HG02798 (cell line): Measurements from ENCODE around the gene CHIT1.

Source experiments
- ATAC-seq: cut with Tn5 transposase; IDR thresholded peaks from one replicate; pipeline ENCODE4 v1.9.1; 2021; ENCODE audit warnings: mild to moderate bottlenecking; ENCODE audit not compliant: unreplicated experiment, poor library complexity

The CHIT1 gene

DNA sequence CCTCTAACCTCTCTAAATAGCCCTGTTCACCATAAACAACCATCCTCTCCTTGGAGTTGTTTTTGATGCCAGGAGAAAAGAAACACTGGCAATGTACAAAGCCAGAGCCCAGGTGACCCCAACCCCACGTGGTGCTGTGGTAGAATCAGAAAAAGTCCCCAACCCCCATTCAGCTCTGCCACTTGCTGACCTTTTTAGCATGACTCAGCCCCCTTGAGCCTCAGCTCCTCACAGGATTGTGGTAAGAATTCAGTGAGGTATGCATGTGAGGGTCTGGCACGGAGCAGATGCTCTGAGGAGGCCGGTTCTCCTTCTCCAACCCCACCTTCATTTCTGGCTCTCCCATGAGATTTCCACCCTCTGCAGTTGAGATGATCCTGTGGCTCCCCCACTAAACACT lies 31.8 kb downstream of the CHIT1 start:
- no peak for ATAC-seq

DNA sequence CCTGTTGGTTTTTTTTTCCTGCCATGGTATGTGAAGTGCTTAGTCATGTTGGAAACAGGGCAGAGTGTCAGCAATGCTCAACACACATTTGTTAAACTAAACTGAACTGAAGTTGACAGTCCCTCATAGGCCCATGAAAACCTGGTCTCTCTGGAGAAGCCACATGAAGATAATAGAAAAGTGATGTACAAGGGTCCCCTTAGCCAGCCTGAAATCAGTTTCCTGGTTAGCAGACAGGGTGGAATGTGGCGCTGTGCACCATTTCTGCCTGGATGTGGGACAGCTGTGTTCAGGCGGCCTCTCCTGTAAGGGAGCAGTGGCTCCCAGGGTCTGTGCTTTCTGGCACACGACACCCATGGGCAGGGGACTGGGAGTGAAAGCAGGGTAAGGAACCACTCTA lies 33.1 kb downstream of the CHIT1 start:
- ATAC-seq = no peak

DNA sequence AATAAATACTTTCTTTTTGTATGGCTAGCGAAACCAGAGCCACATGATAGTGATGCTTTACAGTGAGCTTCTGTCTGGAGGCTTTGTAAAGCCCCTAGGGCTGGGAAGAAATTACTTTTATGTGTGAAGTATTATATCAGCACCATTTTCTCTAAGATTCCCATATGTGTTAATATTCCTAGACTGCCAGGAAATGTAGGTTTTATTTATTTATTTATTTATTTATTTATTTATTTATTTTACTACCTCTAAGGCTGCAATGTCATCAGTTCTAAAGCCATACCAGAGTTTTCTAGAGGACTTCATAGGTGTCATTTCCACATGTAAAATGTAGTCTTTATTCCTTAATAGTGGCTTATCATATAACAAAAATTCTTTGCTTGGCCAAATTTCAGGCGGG lies 38.5 kb downstream of the CHIT1 start:
- no peak for ATAC-seq

DNA sequence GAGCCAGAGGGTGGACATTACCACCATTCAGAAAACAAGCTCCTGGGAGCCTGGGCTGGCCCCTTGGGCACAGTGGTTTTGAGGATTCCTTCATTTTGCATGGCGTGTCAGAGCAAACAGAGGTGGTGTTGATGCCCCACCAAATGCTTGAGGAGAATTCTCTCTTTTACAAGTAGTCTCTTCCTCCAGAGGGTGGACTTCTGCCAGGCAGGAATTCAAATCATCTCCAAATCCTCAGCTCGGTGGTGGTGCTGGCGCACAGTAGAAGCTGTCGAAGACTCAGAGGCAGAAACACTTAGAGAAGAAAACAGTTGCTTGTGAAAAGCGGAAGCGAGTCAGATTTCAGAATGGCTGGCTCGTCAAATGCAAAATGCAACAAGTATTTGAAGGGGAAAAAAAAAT lies 39.5 kb downstream of the CHIT1 start:
- ATAC-seq = no peak

DNA sequence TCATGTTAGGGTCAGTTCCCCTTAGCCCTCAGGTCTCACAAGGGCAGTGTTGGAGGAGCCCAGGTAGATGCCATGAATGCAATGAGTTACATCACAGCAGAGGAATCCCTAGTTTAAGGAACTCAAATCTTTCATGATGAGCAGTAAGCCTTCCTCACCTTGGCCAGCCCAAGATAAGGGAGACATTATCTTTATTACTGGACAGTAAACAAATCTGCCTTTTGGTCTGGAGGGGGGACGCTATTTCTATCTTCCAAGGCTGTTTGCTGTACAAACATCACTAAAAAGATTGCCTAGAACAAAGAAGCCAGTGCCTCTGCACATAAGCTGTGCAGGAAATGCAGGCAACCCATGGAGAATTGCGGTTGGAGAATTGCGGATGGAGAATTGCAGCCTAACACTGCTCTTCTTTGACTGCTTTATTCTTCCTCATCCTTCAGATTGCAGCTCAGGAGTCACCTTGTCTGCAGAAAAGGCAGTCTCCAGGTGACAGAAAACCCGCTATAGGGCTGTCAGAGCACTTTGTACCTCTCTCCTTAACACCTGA lies 40.7 kb downstream of the CHIT1 start:
- no peak for ATAC-seq

DNA sequence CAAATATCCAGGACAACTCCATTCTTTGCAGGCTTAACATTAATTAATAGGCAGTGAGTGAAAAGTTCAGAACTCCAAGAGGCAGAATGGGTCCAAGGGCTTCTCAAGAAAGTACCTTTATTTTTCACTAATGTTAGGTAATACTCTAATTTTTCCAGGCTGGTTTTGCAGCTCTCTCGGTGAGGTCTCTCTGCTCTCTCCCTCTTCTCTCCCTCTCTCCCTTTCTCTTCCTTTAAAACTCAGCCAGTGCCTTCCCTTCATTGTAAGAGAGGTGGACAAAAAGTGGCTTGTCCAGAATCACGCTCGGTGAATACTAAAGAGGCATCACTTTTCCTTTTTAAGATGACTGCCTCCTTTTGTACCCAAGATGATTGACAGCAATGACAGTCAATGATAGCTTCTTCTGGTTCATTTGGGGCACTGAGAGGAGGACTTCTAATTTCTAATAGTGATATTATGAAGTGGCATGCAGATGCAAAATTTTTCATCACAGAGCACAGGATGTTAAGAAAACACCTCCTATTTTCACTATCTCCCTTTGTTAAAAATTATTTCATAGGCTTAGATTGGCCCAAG lies 41.7 kb downstream of the CHIT1 start:
- ATAC-seq = no peak

DNA sequence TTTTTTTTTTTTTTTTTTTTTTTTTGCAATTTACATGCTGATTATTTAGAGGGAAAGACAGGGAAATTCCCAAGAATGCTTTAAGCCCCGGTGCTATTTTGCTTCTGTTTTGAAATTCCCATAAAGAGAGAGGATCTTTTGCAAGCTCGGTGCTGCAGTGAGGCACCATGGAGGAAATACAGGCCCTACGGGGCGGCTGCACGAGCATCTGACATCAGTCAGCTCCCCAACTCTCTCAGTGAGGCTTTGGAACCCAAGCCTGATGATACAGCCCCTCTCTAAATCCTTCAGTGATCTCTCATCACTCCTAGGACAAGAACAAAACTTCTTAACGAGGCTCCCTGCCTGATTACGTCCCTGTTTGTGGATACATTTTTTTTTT lies 42.2 kb downstream of the CHIT1 start:
- ATAC-seq = no peak

DNA sequence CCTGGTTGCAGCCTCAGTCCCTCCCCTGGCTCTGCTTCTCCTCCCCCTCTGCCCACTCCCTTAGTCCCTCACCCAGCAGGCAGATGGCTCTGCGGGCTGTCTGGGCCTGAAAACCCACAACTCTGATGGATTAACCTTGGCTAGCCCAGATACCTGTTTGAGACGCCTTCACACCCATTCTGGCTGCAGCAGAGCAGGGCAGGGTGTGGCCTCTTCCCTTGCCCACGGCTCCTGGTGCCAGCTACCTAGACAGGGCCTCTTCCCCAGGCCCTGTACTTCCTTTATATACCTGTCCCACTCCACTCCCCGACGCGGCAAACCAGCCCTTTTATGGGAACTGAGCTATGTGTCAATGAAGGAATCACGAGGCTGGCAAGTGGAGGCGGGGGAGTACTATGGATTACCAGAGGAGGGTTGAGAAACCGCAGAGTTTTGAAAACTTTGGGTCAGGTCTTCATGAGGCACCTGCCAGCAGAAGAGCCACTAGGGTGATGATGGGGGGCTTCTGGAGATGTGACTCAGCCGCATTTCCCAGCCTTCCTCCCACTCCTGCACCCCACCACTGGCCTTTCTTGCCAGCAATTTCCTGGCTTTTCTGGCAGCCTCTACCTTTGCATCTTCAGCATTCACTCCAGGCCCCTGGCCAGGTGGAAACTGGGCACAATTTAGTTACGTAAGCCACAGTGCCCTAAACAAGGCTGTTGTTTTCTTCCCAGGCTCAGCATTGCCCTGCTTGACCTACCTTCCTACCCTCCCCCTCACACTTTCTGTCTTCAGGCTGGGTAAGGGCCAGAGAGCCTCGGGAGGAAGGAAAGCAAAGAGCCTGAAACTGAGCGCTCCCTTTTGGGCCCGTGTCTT lies 42.8 kb downstream of the CHIT1 start, which contains the start of gene CHI3L1:
TSS of gene CHI3L1 (minus strand) at position 259 of the 858 bp plus-strand sequence. CDS start at position 178, 81 bp downstream.
- no peak for ATAC-seq

DNA sequence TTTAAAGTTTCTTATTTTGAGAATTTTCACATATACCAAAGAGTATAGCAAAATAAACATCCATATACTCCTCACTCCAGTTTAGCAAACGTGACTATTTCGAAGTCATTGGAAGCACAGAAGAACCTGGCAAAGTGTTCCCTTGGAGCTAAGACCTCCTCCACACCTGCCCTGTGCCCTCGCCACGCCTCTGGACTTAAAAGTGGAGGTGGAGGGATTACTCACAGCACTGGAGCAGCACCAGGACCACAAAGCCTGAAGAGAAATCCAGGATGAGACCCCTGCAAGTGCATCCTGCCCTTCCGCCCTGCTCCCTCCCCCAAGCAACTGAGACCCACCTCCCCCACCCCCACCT lies 43.4 kb downstream of the CHIT1 start:
- ATAC-seq = no peak

DNA sequence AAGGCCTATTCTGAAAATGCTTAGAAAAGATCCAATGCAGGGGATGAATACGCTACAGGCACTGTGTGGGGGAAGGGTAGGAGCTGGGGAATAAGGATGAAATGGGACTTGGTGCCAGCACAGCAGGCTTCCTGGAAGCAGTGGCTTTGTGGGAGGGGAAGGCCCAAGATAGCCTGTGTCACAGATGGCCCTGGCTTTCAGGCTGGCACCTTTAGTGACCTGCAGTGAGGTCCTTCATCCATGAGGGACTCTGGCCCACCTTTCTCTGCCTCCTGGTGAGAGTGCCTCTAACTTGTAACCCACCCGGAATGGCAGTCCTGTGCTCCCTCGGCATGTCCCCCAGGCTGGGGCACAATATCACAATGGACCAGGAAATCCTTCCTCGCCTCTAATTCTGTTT lies 43.9 kb downstream of the CHIT1 start:
- no peak for ATAC-seq

DNA sequence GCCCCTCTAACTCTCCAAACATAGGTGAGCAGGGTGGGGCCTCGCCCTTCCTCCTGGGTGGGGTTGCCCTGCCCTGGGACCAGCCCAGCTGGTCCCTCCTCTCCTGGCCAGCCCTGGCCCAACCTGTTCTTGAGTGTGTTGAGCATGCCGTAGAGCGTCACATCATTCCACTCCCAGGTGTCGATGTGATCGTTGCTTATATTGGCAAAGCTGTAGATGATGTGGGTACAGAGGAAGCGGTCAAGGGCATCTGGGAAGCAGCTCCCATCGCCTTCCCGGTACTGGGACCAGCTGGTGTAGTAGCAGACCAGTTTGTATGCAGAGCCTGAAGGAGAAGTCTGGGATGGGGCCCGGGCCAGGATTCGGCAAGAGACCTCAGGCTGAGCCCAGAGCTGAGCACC lies 44.4 kb downstream of the CHIT1 start:
- no peak for ATAC-seq

DNA sequence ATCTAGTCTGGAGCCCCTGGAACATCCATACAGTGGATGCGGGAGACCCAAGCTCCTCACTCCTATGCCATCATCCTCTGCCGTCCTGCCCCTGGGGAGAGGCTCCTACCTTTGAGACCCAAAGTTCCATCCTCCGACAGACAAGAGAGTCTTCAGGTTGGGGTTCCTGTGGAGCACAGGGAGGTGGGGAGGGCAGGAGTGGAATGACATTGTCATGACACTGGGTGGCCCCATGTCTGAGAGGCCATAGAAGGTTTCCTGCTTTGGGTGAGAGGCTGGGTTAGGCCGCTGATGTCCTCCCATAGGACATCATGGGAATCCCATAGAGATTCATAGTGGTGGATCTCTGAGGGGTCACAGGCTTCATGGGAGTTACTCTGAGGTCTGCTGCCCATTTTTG lies 45.0 kb downstream of the CHIT1 start:
- no peak for ATAC-seq

DNA sequence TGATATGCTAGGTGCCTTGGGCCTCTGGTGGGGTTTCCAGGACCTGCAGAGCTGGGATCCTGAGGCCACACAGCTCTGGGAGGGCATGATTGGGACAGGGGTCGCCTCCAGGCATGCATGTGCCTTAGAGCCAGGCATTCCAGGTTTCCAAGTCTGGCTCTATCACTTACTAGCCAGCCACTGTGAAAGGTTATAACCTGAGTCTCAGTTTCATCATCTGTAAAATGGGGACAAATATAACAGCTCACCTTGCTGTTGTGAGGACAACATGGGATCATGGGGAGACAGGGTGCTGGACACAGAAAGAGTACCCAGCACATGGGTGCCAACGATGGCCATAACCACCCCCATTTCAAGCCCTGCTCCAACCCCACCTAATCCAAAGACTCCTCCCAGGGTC lies 45.6 kb downstream of the CHIT1 start:
- ATAC-seq = no peak

DNA sequence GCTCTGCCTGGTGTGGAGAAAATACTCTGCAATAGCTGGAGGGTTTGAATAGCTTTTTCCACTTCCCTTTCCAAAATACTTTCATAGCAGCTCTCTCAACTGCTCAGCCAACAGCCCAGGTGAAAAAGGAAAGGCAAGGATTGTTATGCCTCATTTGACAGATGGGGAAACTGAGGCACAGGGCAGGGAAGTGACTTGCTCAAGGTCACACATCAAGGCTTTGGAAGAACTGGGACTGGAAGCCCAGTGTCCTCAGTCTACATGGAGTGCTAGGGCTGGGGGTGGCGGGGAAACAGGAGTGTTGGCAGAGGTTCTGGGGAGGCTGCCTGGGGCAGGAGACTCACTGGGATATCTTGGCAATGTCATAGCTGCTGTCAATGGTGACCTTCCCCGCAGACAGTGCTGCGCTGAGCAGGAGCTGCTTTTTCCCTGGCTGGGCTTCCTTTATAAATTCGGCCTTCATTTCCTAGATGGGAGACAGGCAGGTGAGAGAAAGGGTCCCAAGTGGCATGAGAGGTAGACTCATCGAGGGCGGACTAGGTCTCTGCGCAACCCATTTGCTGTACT lies 47.0 kb downstream of the CHIT1 start:
- no peak for ATAC-seq

DNA sequence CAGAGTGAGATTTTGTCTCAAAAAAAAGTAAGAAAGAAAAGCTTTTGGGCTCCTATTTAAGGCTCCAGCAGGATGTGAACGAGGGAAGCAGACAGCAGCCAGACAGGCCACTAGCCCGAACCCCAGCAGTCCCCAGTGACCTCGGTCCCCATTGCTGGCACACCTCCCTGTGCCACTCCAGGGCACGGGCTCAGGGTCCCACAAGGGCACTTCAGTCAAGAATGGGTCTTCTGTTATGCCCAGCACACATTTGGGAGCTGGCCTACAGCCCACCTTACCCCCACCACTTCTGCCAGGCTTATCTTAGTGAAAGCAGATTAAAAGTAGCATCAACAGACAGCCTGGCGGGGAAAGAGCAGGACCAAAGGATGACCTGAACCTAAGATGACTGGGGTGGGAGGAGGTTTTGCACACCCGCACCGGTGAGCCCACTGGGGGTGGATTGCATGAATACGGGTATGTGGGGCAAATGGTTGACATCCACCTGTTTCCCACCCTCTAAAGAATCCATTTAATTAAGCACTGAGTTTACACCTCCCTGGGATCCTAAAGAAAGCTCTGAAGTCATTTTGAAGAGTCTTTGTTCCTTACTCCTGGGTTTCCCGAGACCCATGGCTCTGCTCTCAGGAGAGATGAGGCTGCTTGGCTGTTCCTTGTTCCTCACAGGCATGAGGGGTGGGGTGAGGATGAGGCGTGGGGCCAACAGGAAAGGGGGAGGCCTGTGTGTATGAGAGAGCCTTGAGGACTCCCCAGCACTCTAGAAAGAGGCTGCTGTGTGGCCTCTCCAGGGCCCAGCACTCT lies 47.7 kb downstream of the CHIT1 start:
- ATAC-seq = no peak

DNA sequence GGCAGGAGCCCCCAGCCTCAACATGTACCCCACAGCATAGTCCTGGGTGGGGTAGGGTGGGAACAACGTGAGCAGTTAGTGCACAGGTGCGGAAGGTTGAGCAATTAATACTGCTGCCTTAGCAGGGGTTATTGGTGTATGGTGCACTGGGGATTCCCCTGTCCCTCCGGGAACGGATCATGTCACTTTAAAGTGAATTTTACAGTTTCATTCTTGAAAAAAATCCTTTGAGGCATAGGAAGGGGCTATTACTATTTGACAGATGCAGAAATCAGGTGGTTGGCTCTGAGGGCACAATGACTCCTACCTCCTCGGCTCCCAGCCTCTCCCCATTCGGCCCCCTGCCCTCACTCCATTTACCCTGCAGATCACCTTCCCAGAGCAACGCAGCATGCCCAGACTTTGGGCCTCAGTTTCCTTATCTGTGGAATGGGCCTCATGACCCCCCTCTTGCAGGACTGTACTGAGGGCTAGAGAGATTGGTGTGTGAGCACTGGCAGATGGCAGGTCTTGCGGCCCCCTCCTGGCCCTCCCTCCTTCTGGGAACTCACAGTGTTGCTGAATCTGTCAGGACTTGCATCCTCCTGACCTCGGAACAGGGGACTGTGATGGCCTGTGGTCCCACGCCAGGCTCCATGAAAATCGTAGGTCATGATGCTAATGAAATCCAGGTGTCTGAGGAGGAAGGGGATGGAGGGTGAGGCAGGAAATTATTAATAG lies 48.7 kb downstream of the CHIT1 start:
- ATAC-seq = no peak

DNA sequence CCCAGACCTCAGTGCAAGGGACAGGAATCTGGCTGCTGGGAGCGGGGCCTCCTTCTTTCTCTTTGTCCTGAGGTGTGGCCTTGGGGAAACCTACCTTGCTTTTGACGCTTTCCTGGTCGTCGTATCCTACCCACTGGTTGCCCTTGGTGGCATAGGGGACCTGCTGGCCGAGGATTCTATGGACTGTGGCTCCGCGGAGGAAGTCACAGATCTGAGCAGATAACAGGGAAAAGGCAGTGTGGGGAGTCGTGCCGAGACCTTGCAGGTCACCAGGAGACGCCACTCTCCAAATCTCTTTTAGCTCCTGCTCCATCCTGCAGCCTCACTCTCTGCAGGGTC lies 49.8 kb downstream of the CHIT1 start:
- ATAC-seq = no peak

DNA sequence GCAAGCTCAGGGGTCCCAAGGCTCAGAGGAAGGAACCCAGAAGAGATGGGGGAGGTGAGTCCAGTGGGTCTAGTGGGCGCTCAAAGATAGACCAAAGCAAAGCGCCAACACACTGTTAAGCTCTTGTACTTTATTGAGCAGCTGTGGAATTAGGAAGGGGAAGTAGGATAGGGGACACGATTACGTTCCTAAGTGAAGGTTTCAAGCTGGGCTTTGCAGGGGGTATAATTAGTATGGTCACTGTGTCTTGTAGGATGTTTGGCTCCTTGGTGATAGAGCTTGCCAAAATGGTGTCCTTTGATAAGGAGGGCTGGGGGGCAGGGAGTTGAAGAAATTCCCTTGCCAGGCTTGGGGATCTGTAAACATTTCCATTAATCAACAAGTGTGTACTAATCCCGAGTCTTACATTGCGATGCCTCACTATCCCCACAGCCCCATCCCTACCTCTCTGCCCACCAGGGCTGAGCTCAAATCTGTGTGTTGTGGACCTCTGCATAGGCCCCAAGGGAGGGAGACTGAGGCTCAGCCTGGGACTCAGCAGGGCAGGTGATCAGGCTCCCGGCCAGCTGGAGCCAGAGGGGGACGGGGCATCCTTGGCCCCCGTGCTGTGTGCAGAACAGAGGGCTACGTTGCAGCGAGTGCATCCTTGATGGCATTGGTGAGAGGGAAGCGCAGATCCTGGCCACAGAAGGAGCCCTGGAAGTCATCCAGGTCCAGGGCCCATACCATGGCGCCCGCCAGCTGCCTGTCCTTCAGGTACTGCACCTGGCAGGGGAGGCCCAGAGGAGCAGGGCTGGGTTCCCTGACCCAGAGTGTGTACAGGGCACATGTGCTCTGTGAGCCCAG lies 50.4 kb downstream of the CHIT1 start:
- ATAC-seq = no peak

DNA sequence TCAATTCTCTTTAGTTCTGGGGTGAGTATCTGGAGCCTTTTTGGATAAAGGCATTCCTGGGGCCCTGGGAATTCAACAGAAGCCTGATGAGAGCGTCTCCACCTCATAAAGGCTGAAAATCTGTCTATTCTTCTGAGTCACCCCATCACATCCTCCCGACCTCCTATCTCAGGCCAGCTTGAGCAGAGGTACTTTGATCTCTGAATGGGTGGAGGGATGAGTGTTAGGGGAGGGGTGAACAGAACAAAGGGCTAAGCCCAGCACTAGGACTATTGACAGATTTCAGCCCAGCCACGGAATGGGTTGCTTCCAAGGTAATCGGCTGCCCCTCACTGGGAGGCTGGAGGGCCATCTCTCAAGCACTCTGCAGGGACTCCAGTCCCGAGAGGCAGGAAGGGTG lies 51.4 kb downstream of the CHIT1 start:
- ATAC-seq = no peak
